ENCODE results near the gene PCSK6. TPM values are rescaled to one million over a fixed set of nuclear protein-coding genes. Genes with fewer than 3 reads are reported as not detected.
"Not testable (repeated sequence)": the region's sequence is repeated elsewhere in the genome, so short reads cannot be mapped to it uniquely, and the experiment has no call there.

Gene PCSK6
- total RNA-seq, 1 donor from 2014 or later, result 6.8 TPM

- no peak overlapping the region for H3K4me3 ChIP-seq (ENCODE audit: low read depth, low read length)
- H3K27me3 ChIP-seq (ENCODE audit: control insufficient read depth, insufficient read depth, low read length), result no peaks in the 10 kb centered on the region
- no peak for DNase-seq (ENCODE audit: low read depth)
- no peak for TF ChIP-seq CTCF (IDR thresholded peaks at IDR 0.05; ENCODE audit: insufficient read depth, low read length, severe bottlenecking)
- FAIRE-seq, result no peak
- no peaks in the 10 kb centered on the region for H3K36me3 ChIP-seq (ENCODE audit: control insufficient read depth, insufficient read depth, low read length)
Observed at GRCh38 chr15:101406526-101407195, 82.8 kb downstream of the PCSK6 start.

GRCh38 chr15:101406036-101406435, 83.5 kb downstream of the PCSK6 start:
- no peak for FAIRE-seq
- Histone ChIP-seq H3K4me3 (ENCODE audit: low read depth, low read length) (no peak overlapping the region), H3K36me3 (ENCODE audit: control insufficient read depth, insufficient read depth, low read length) (no peaks in the 10 kb centered on the region), H3K27me3 (ENCODE audit: control insufficient read depth, insufficient read depth, low read length) (no peaks in the 10 kb centered on the region)
- DNase-seq (ENCODE audit: low read depth), result no peak
- TF ChIP-seq CTCF (IDR thresholded peaks at IDR 0.05; ENCODE audit: insufficient read depth, low read length, severe bottlenecking), result no peak

GRCh38 chr15:101404245-101404644, 85.3 kb downstream of the PCSK6 start:
- DNase-seq (ENCODE audit: low read depth), result no peak
- no peak for FAIRE-seq
- no peaks in the 10 kb centered on the region for H3K27me3 ChIP-seq (ENCODE audit: control insufficient read depth, insufficient read depth, low read length)
- no peak for TF ChIP-seq CTCF (IDR thresholded peaks at IDR 0.05; ENCODE audit: insufficient read depth, low read length, severe bottlenecking)
- no peak overlapping the region for H3K4me3 ChIP-seq (ENCODE audit: low read depth, low read length)
- no peaks in the 10 kb centered on the region for H3K36me3 ChIP-seq (ENCODE audit: control insufficient read depth, insufficient read depth, low read length)

GRCh38 chr15:101402883-101403282, 86.6 kb downstream of the PCSK6 start:
- not testable (repeated sequence) for H3K27me3 ChIP-seq (ENCODE audit: control insufficient read depth, insufficient read depth, low read length); DNase-seq (ENCODE audit: low read depth); H3K36me3 ChIP-seq (ENCODE audit: control insufficient read depth, insufficient read depth, low read length); FAIRE-seq; H3K4me3 ChIP-seq (ENCODE audit: low read depth, low read length)

GRCh38 chr15:101401286-101401685, 88.2 kb downstream of the PCSK6 start:
- Histone ChIP-seq H3K4me3 (ENCODE audit: low read depth, low read length) (no peak overlapping the region), H3K27me3 (ENCODE audit: control insufficient read depth, insufficient read depth, low read length) (no peaks in the 10 kb centered on the region), H3K36me3 (ENCODE audit: control insufficient read depth, insufficient read depth, low read length) (no peaks in the 10 kb centered on the region)
- DNase-seq (ENCODE audit: low read depth) (no peak), FAIRE-seq (no peak)
- no peak for TF ChIP-seq CTCF (IDR thresholded peaks at IDR 0.05; ENCODE audit: insufficient read depth, low read length, severe bottlenecking)

- no peak for TF ChIP-seq CTCF (IDR thresholded peaks at IDR 0.05; ENCODE audit: insufficient read depth, low read length, severe bottlenecking)
- FAIRE-seq (no peak), DNase-seq (ENCODE audit: low read depth) (no peak)
- Histone ChIP-seq H3K4me3 (ENCODE audit: low read depth, low read length) (no peak overlapping the region), H3K36me3 (ENCODE audit: control insufficient read depth, insufficient read depth, low read length) (no peaks in the 10 kb centered on the region), H3K27me3 (ENCODE audit: control insufficient read depth, insufficient read depth, low read length) (no peaks in the 10 kb centered on the region)
Observed at GRCh38 chr15:101399431-101399830, 90.1 kb downstream of the PCSK6 start.

All from bronchial epithelial cell (primary cell).